ENCODE results near the gene CTLA4. TPM values are rescaled to one million over a fixed set of nuclear protein-coding genes. Genes with fewer than 3 reads are reported as not detected.
A peak's percentile ranks its signal among the peaks of the same experiment; 100 is the strongest.

CTLA4 gene
- total RNA-seq, 1 donor from 2014 or later: 104 TPM

DNA sequence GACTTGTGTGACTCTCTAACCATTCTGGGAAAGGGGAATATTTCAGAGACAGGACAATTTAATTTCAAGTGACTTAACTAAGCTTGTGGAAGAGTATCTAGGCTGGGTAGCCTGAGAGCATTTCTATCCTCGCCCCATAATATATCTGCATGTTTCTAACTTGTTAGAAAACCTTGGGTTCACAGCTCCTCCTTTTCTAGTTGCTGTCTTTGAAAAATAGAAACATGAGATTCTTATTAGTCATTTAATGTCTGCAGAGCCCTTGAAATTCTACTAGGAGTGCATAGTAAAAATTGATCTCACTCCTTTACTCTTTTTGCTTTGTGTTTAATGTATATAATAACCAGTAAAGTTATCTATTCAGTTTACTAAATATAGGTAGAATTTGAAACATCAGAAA lies 22.4 kb downstream of the CTLA4 start:
- intact Hi-C loops (cut with micrococcal nuclease): loop anchor here (2.0 to 10.0 kb wide), 4 partner anchors 19 to 315 kb away; partner anchors contain the start of gene CD28
- no peak for DNase-seq

DNA sequence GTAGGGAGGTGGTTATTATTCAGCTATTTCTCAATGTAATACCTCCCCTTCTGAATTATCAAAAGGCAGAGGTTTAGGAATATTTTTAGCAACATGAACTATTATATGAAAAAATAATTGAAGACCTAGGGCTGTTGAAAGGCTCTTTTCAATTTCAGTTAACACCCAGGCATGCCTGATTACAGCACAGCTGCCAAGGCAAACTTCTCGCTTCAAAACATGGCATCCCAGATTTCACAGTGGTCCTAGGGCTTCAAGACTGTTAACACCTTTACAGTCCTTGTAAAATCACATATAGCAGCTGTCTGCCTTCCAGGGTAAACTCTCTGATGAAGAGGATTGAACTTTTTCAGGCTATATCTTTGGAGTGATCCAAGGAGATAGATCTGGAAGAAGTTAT lies 23.2 kb downstream of the CTLA4 start:
- intact Hi-C loops (cut with micrococcal nuclease): loop anchor here (1.0 to 10.0 kb wide), 8 partner anchors 18 to 316 kb away; partner anchors contain the start of gene CD28
- Mint-ChIP-seq H3K36me3 (ENCODE audit: low read depth) (peaks cover 3% of the 10 kb centered on the region), H3K9me3 (peaks cover 12% of the 10 kb centered on the region), H3K27me3 (no peaks in the 10 kb centered on the region), H3K4me3 (peak overlapping the region; percentile 46), H3K27ac (peak overlapping the region; percentile 78), H3K4me1 (peaks cover 64% of the 10 kb centered on the region)
- DNase-seq: no peak

More for the DNA sequence above, 22.4 kb downstream of the CTLA4 start:
- Mint-ChIP-seq H3K27me3 (no peaks in the 10 kb centered on the region), H3K4me1 (peaks cover 68% of the 10 kb centered on the region), H3K36me3 (ENCODE audit: low read depth) (peaks cover 3% of the 10 kb centered on the region), H3K27ac (peak overlapping the region; percentile 78), H3K4me3 (no peak overlapping the region), H3K9me3 (peaks cover 12% of the 10 kb centered on the region)

DNA sequence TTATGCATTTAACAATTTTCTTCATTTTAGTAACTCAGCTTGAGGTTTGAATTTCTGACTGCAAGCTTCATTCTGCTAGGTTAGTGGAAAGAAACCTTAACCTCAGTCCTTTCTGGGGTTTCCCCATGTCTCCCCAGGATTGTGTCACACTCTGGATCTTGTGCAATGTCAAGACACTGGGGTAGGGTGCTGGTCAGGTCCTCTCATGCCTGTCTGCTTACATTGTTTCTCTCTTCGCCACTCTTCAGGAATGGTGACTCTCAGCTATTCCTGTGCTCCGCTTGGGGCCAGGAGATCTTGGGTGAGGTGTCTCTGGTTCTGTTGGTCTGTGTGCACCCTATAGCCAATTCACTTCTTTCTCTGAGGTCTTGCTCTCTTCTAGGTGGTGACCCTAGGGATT lies 23.9 kb downstream of the CTLA4 start:
- H3K4me3 Mint-ChIP-seq: peak overlapping the region; percentile 18

DNA sequence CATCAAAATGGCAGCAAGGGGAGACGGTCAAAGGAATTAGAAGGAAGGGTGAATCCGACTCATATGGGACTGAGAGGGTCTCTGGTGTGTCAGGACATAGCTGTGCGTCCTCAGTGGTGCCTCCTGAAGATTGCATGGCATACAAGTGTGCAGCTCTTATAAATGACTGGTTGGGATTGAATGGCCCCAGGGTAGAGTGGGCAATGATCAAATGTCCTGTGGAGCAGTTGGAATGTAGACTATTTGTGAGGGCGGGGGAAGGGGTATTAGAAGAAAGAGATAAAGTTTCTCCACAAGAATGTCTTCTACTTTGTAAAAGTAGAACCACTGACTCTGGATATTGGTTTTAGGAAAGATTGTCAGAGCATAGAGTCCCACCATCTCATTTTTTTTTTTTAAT lies 24.6 kb downstream of the CTLA4 start:
- H3K36me3 Mint-ChIP-seq (ENCODE audit: low read depth): peaks cover 2% of the 10 kb centered on the region
- H3K4me1 Mint-ChIP-seq: peaks cover 58% of the 10 kb centered on the region
- peaks cover 5% of the 10 kb centered on the region for H3K9me3 Mint-ChIP-seq
- peak overlapping the region; percentile 78 for H3K27ac Mint-ChIP-seq
- no peak for DNase-seq
- intact Hi-C loops (cut with micrococcal nuclease): loop anchor here (5.0 to 10.0 kb wide), 2 partner anchors 185 to 317 kb away; partner anchors contain the start of gene CD28
- H3K27me3 Mint-ChIP-seq: no peaks in the 10 kb centered on the region
- H3K4me3 Mint-ChIP-seq: no peak overlapping the region

More for the DNA sequence above, 23.9 kb downstream of the CTLA4 start:
- intact Hi-C loops (cut with micrococcal nuclease): loop anchor here (1.0 to 10.0 kb wide), 8 partner anchors 17 to 317 kb away; partner anchors contain the start of gene CD28
- Mint-ChIP-seq H3K4me1 (peaks cover 60% of the 10 kb centered on the region), H3K27me3 (no peaks in the 10 kb centered on the region), H3K9me3 (peaks cover 7% of the 10 kb centered on the region), H3K36me3 (ENCODE audit: low read depth) (peaks cover 2% of the 10 kb centered on the region), H3K27ac (peak overlapping the region; percentile 78)
- DNase-seq: peak; percentile 89

DNA sequence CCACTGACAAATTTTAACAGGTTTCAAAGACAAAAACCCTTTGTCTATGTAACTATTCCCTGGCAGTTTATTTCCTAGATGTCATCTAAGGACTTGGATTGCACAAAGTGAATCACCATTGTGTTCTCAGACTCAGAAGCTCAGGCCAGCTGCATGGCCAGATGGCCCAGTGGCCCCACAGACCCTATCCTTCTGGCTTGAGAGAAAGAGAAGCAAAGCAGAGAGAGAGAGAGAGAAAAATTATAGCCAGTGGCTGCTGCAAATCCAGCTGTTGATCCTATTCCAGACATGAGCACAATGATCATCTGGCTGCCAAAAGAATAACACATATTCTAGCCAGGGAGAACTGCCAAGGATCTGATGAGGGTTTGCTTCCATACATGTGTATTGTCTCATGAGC lies 25.8 kb downstream of the CTLA4 start:
- peaks cover 2% of the 10 kb centered on the region for H3K36me3 Mint-ChIP-seq (ENCODE audit: low read depth)
- peak overlapping the region; percentile 21 for H3K4me3 Mint-ChIP-seq
- intact Hi-C loops (cut with micrococcal nuclease): loop anchor here (5.0 to 10.0 kb wide), 2 partner anchors 186 to 319 kb away; partner anchors contain the start of gene CD28

DNA sequence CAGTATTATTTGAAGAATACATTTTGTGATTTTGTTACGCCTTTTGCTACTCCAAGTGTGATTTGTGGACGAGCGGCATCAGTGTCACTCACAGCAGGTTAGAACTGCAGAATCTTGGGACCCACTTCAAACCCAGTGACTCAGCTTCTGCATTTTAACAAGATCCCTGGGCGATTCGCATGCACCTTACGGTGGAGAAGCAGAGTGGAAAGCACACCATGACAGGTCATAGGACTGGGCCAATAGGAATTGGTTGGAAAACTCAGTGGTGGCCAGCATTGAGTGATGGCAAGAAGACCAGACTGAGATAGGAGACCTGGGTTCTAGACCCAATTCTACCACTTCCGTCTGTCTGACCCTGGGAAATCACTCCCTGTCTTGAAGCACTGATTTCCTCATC lies 26.3 kb downstream of the CTLA4 start:
- no peaks in the 10 kb centered on the region for H3K27me3 Mint-ChIP-seq
- peaks cover 69% of the 10 kb centered on the region for H3K4me1 Mint-ChIP-seq
- no peak for DNase-seq
- H3K36me3 Mint-ChIP-seq (ENCODE audit: low read depth): peaks cover 2% of the 10 kb centered on the region
- peak overlapping the region; percentile 86 for H3K27ac Mint-ChIP-seq
- peak overlapping the region; percentile 32 for H3K4me3 Mint-ChIP-seq
- intact Hi-C loops (cut with micrococcal nuclease): loop anchor here (1.0 to 10.0 kb wide), 3 partner anchors 15 to 319 kb away; partner anchors contain the start of gene CD28
- no peaks in the 10 kb centered on the region for H3K9me3 Mint-ChIP-seq

More for the DNA sequence above, 25.8 kb downstream of the CTLA4 start:
- no peaks in the 10 kb centered on the region for H3K27me3 Mint-ChIP-seq
- peaks cover 65% of the 10 kb centered on the region for H3K4me1 Mint-ChIP-seq
- H3K27ac Mint-ChIP-seq: peak overlapping the region; percentile 62
- peaks cover 2% of the 10 kb centered on the region for H3K9me3 Mint-ChIP-seq
- DNase-seq: no peak

DNA sequence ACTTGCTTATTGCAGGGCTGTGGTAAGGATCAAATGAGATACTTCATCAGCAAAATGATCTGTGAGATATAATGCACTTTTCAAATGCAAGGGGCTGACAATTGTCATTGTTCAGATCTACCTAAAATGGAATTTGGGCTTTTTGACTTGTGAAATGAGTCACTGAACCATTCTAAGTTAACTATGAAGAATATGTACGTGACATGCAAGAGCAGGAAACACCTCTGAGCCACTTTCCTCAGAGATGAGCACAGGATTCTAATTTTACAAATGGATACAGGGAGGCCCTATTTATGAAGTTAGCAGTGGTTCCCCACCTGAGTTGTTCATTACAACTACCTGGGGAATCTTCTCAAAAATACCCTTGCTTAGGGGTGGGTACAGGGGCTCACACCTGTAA lies 26.7 kb downstream of the CTLA4 start:
- H3K36me3 Mint-ChIP-seq (ENCODE audit: low read depth): peaks cover 2% of the 10 kb centered on the region
- DNase-seq: peak; percentile 72
- intact Hi-C loops (cut with micrococcal nuclease): loop anchor here (1.0 to 10.0 kb wide), 3 partner anchors 15 to 319 kb away; partner anchors contain the start of gene CD28
- no peaks in the 10 kb centered on the region for H3K27me3 Mint-ChIP-seq
- H3K4me3 Mint-ChIP-seq: peak overlapping the region; percentile 32
- H3K9me3 Mint-ChIP-seq: no peaks in the 10 kb centered on the region
- peak overlapping the region; percentile 86 for H3K27ac Mint-ChIP-seq
- H3K4me1 Mint-ChIP-seq: peaks cover 71% of the 10 kb centered on the region

DNA sequence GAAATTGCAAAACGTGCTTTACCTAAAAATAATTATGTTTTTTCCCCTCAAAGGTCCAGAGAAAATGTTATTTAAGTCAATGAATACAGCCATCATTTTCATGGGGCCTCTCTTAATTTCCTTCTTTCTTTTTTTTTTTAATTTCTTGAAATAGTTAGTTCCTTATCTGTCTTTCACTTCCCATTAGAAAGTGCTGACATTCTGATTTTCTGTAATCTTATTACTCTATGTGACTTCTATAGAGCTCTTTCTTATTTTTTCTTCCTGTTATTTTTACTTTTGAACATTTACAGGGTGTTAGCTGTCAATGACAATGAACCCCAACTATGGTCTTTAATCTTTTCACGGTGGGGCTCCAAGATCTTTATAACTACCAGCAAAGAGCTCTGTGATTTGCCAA lies 30.0 kb downstream of the CTLA4 start:
- DNase-seq: no peak
- H3K4me3 Mint-ChIP-seq: no peak overlapping the region
- H3K9me3 Mint-ChIP-seq: peaks cover 15% of the 10 kb centered on the region
- peaks cover 11% of the 10 kb centered on the region for H3K36me3 Mint-ChIP-seq (ENCODE audit: low read depth)
- peaks cover 46% of the 10 kb centered on the region for H3K4me1 Mint-ChIP-seq
- peak overlapping the region; percentile 27 for H3K27ac Mint-ChIP-seq
- no peaks in the 10 kb centered on the region for H3K27me3 Mint-ChIP-seq
- intact Hi-C loops (cut with micrococcal nuclease): loop anchor here (10.0 kb wide), 1 partner anchor 323 kb away; no protein-coding TSS in a partner anchor

DNA sequence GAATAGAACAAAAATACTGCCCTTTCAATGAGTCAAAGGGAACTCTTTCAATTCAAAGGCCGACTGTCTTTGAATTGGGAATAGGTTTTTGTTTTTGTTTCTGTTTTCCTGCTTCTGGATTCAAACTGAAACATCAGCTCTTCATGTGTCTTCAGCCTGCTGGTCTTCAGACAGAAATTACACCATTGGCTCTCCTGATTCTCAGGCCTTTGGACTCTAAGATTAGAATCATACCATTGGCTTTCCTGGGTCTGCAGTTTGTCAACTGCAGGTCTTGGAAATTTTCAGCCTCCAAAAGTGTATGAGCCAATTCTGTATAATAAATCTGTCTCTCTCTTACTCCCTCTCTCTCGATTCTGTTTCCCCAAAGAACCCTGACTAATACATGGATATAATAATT lies 31.1 kb downstream of the CTLA4 start:
- H3K36me3 Mint-ChIP-seq (ENCODE audit: low read depth): peaks cover 11% of the 10 kb centered on the region
- H3K9me3 Mint-ChIP-seq: peaks cover 15% of the 10 kb centered on the region
- H3K27me3 Mint-ChIP-seq: no peaks in the 10 kb centered on the region
- H3K27ac Mint-ChIP-seq: no peak overlapping the region
- no peak overlapping the region for H3K4me3 Mint-ChIP-seq
- no peak for DNase-seq
- intact Hi-C loops (cut with micrococcal nuclease): loop anchor here (10.0 kb wide), 1 partner anchor 324 kb away; no protein-coding TSS in a partner anchor
- peaks cover 41% of the 10 kb centered on the region for H3K4me1 Mint-ChIP-seq

DNA sequence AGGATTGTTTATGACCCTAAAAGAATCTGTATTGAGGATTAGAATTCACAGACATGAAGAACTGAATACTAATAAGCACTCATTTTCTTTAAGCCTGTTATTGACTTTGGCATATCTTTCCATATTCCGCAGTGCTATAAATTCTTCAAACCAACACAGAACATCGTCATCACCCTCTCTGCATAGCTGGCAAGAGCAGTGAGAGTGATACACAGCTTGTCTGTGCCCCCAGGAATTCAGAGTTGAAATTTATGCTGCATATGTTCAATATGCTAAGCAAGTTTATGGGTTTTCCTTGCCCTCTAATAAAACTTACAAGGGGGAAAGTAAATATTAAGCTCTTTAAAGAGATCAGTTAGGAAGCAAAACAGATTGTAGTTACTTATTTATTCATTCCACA lies 32.7 kb downstream of the CTLA4 start:
- Mint-ChIP-seq H3K9me3 (peaks cover 18% of the 10 kb centered on the region), H3K27ac (no peak overlapping the region), H3K4me1 (peaks cover 28% of the 10 kb centered on the region), H3K36me3 (ENCODE audit: low read depth) (peaks cover 14% of the 10 kb centered on the region), H3K4me3 (no peak overlapping the region), H3K27me3 (no peaks in the 10 kb centered on the region)
- no peak for DNase-seq
- intact Hi-C loops (cut with micrococcal nuclease): no loop called here

DNA sequence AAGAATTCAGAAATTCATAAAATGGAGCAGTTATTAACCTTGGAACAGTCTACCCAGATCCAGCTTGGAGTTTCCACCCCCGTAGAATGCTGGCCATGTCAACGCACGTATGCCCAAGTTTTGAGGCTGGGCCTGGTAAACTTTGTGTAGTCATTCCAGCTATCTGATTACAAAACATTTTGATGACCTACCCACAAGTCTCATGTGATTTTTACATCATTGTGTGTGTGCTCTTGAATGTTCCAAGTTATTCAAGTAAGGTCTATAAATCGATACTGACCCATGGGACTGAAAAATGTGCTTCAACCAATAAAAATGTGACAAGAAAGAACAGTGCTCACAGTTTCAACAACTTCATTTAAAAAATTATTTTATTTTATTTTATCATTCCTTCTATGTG lies 36.5 kb downstream of the CTLA4 start:
- intact Hi-C loops (cut with micrococcal nuclease): no loop called here
- no peak for DNase-seq
- peaks cover 18% of the 10 kb centered on the region for H3K9me3 Mint-ChIP-seq
- no peaks in the 10 kb centered on the region for H3K27me3 Mint-ChIP-seq
- H3K4me3 Mint-ChIP-seq: no peak overlapping the region
- H3K36me3 Mint-ChIP-seq (ENCODE audit: low read depth): peaks cover 14% of the 10 kb centered on the region
- H3K4me1 Mint-ChIP-seq: peaks cover 10% of the 10 kb centered on the region
- no peak overlapping the region for H3K27ac Mint-ChIP-seq

DNA sequence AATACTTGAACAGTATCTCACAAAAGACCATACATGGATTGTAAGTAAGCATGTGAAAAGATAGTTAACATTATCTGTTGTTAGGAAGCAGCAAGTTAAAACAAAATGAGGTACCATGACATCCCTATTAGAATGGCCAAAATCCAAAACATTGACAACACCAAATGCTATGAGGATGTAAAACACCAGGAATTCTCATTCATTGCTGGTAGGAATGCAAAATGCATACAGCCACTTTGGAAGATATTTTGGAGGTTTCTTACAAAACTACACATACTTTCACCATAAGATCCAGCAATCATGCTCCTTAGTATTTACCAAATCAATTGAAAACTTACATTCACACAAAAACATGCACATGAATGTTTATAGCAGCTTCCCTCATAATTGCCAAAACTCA lies 38.1 kb downstream of the CTLA4 start:
- no peak for DNase-seq
- H3K27me3 Mint-ChIP-seq: no peaks in the 10 kb centered on the region
- H3K27ac Mint-ChIP-seq: no peak overlapping the region
- peaks cover 17% of the 10 kb centered on the region for H3K4me1 Mint-ChIP-seq
- peaks cover 12% of the 10 kb centered on the region for H3K36me3 Mint-ChIP-seq (ENCODE audit: low read depth)
- no peak overlapping the region for H3K4me3 Mint-ChIP-seq
- intact Hi-C loops (cut with micrococcal nuclease): no loop called here
- peaks cover 14% of the 10 kb centered on the region for H3K9me3 Mint-ChIP-seq

DNA sequence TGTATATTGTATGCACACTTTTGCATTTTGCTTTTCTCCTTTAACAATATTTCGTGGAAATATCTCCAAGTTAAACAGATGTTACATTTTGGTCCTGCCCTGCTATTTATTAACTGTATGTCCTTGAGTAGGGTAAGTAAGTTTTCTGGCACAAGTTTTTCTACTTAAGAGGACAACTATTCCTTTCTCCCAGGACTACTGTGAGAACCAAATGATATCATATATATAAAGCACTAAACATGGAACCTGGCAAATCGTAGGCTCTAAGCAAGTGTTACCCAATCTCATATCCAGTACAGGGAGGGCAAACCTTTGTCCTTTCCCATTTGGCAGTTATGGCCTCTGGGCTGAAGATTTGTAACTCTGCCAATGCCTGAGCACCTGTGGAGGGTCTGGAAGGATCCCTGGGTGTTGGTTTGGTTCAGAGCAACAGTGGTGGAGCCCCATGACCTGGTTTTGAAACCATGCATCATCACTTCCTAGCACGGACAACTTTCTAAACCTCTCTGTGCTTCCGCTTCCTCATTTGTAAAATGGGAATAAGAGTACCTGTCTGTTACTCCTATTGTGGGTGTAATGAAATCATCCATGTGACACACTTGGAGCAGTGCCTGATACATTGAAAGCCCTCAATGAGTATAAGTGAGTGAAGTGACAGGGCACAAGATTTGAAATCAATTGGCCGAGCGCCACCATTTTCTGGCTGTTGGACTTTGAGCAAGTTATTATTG lies 40.7 kb downstream of the CTLA4 start:
- intact Hi-C loops (cut with micrococcal nuclease): loop anchor here (2.0 kb wide), 1 partner anchor 17 kb away; no protein-coding TSS in a partner anchor
- H3K4me1 Mint-ChIP-seq: peaks cover 17% of the 10 kb centered on the region
- H3K27ac Mint-ChIP-seq: no peak overlapping the region
- peaks cover 4% of the 10 kb centered on the region for H3K36me3 Mint-ChIP-seq (ENCODE audit: low read depth)
- H3K4me3 Mint-ChIP-seq: no peak overlapping the region
- peaks cover 3% of the 10 kb centered on the region for H3K9me3 Mint-ChIP-seq
- DNase-seq: no peak
- H3K27me3 Mint-ChIP-seq: peaks cover 2% of the 10 kb centered on the region

DNA sequence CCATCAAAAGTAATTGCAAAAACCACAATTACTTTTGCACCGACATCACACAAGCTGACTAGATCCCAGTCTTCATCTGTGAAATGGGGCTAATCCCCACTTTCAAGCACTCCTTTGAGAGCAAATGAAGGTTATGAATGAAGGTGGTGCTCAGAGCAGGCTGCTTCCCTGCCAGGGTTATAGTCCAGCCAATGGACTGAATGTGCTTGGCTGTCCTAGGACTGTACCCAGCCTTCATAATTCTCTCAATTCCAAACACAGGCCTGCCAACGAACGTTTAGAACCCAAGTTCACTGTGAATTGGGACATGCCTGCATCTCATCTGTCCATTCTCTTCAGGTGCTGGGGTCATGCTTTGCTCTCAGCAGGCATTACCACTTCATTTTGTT lies 41.2 kb downstream of the CTLA4 start:
- no peak overlapping the region for H3K4me3 Mint-ChIP-seq
- peaks cover 2% of the 10 kb centered on the region for H3K27me3 Mint-ChIP-seq
- peak overlapping the region; percentile 76 for H3K27ac Mint-ChIP-seq
- intact Hi-C loops (cut with micrococcal nuclease): loop anchor here (1.0 to 2.0 kb wide), 7 partner anchors 14 to 424 kb away; no protein-coding TSS in a partner anchor
- DNase-seq: no peak
- peaks cover 2% of the 10 kb centered on the region for H3K36me3 Mint-ChIP-seq (ENCODE audit: low read depth)
- peaks cover 3% of the 10 kb centered on the region for H3K9me3 Mint-ChIP-seq
- peaks cover 17% of the 10 kb centered on the region for H3K4me1 Mint-ChIP-seq

Measured in activated CD4-positive, alpha-beta T cell treated with anti-CD3 and anti-CD28 coated beads, Interleukin-2, amount 10 ng/mL, durations not matched to agents 24 days and 14 days (primary cell).